WTC11 (cell line): Measurements from ENCODE around the gene ATP6V1F. TPM values are rescaled to one million over a fixed set of nuclear protein-coding genes. Genes with fewer than 3 reads are reported as not detected.

ENCODE experiments used
- ATAC-seq: fragments of 200-7000 bp; cut with Tn5 transposase; 2 replicates; pipeline ENCODE4 v1.10.0; 2021; ENCODE audit warnings: mild to moderate bottlenecking, moderate library complexity
- CTCF ChIA-PET: fragments of 300-600 bp; sonication (Branson Sonifier 250); formaldehyde crosslinking; loops from one replicate; lab custom pipeline; 2021; ENCODE audit warnings: antibody characterized with exemption; lab: Charles Lee
- POLR2A ChIA-PET: fragments of 350-600 bp; sonication (Branson Sonifier 250); formaldehyde crosslinking; loops from one replicate; lab custom pipeline; 2021; ENCODE audit warnings: antibody characterized with exemption; lab: Charles Lee
- DNase-seq: peaks from one replicate; pipeline ENCODE4 v3.0.0; 2021; ENCODE audit warnings: low spot score
- H3K27ac Mint-ChIP-seq: 2 replicates; pipeline ENCODE4 v1.8.0; 2021; ENCODE audit warnings: mixed read lengths
- H3K27me3 Mint-ChIP-seq: 2 replicates; pipeline ENCODE4 v1.8.0; 2021; ENCODE audit warnings: low read depth, mild to moderate bottlenecking, moderate library complexity, mixed read lengths
- H3K36me3 Mint-ChIP-seq: 2 replicates; pipeline ENCODE4 v1.8.0; 2021; ENCODE audit warnings: mixed read lengths
- H3K4me1 Mint-ChIP-seq: 2 replicates; pipeline ENCODE4 v1.8.0; 2022; ENCODE audit warnings: mixed read lengths
- H3K4me3 Mint-ChIP-seq: 2 replicates; pipeline ENCODE4 v1.8.0; 2021; ENCODE audit warnings: mild to moderate bottlenecking, moderate library complexity, mixed read lengths
- H3K9me3 Mint-ChIP-seq: 2 replicates; pipeline ENCODE4 v1.8.0; 2021; ENCODE audit warnings: mixed read lengths
- CREM ChIP-seq: sonication (generic); formaldehyde crosslinking; IDR thresholded peaks from 2 replicates; pipeline ENCODE4 v1.8.1; 2022; ENCODE audit warnings: mild to moderate bottlenecking, missing genetic modification reagents, moderate library complexity
- ETV6 ChIP-seq: sonication (generic); formaldehyde crosslinking; IDR thresholded peaks from 2 replicates; pipeline ENCODE4 v1.8.1; 2022; ENCODE audit warnings: mild to moderate bottlenecking, missing genetic modification reagents
- FOXP1 ChIP-seq: sonication (generic); formaldehyde crosslinking; IDR thresholded peaks from 2 replicates; pipeline ENCODE4 v1.8.0; 2022; ENCODE audit warnings: missing genetic modification reagents, mild to moderate bottlenecking, moderate library complexity, borderline replicate concordance
- JAZF1 ChIP-seq: fragments of 250-450 bp; sonication (Bioruptor Pico); IDR thresholded peaks from 2 replicates; pipeline ENCODE4 v1.9.0; 2021; ENCODE audit warnings: moderate library complexity, mild to moderate bottlenecking, inconsistent platforms
- NR3C1 ChIP-seq: sonication (generic); formaldehyde crosslinking; conservative IDR thresholded peaks from 2 replicates; pipeline ENCODE4 v1.8.1; 2023; ENCODE audit warnings: low read depth, mild to moderate bottlenecking, missing genetic modification reagents
- PRRX2 ChIP-seq: fragments of 250-450 bp; sonication (Bioruptor Pico); IDR thresholded peaks from 2 replicates; pipeline ENCODE4 v1.8.0; 2021; ENCODE audit warnings: mild to moderate bottlenecking
- RORB ChIP-seq: fragments of 250-450 bp; sonication (Bioruptor Pico); IDR thresholded peaks from 2 replicates; pipeline ENCODE4 v1.9.0; 2021; ENCODE audit warnings: mild to moderate bottlenecking
- ZNF219 ChIP-seq: sonication (generic); formaldehyde crosslinking; IDR thresholded peaks from 2 replicates; pipeline ENCODE4 v1.8.0; 2023; ENCODE audit warnings: missing genetic modification reagents, mild to moderate bottlenecking, borderline replicate concordance
- ZNF423 ChIP-seq: fragments of 250-450 bp; sonication (Bioruptor Pico); IDR thresholded peaks from 2 replicates; pipeline ENCODE4 v2.1.2; 2022; ENCODE audit warnings: mild to moderate bottlenecking, moderate library complexity
- ZNF671 ChIP-seq: fragments of 250-450 bp; sonication (Bioruptor Pico); IDR thresholded peaks from 2 replicates; pipeline ENCODE4 v1.8.0; 2021; ENCODE audit warnings: mild to moderate bottlenecking
- total RNA-seq: library from RNA; stranded (reverse); gene quantifications from 3 replicates; pipeline ENCODE4 v1.2.3, GENCODE V29; 2021
- TF ChIP-seq, protein P1 (sequence below): sonication (generic); formaldehyde crosslinking; IDR thresholded peaks from 2 replicates; pipeline ENCODE4 v1.8.1; 2022; ENCODE audit warnings: mild to moderate bottlenecking, missing genetic modification reagents, moderate library complexity, borderline replicate concordance
- TF ChIP-seq, protein P2 (sequence below): sonication (generic); formaldehyde crosslinking; IDR thresholded peaks from 2 replicates; pipeline ENCODE4 v1.8.1; 2023; ENCODE audit warnings: mild to moderate bottlenecking, missing genetic modification reagents, borderline replicate concordance
- TF ChIP-seq, protein P3 (sequence below): fragments of 200-600 bp; IDR thresholded peaks from 2 replicates; pipeline ENCODE4 v1.8.0; 2022; ENCODE audit warnings: antibody characterized with exemption
- TF ChIP-seq, protein P4 (sequence below): sonication (generic); formaldehyde crosslinking; IDR thresholded peaks from 2 replicates; pipeline ENCODE4 v1.8.1; 2023; ENCODE audit warnings: mild to moderate bottlenecking, moderate library complexity, missing genetic modification reagents
- TF ChIP-seq, protein P5 (sequence below): sonication (generic); formaldehyde crosslinking; IDR thresholded peaks from 2 replicates; pipeline ENCODE4 v1.8.0; 2022; ENCODE audit warnings: mild to moderate bottlenecking, missing genetic modification reagents
- TF ChIP-seq, protein P6 (sequence below): fragments of 250-450 bp; sonication (Bioruptor Pico); conservative IDR thresholded peaks from 2 replicates; pipeline ENCODE4 v1.9.0; 2021; ENCODE audit warnings: mild to moderate bottlenecking

ATP6V1F gene
- total RNA-seq, 1 experiment from 2014 or later, result 117 TPM

DNA sequence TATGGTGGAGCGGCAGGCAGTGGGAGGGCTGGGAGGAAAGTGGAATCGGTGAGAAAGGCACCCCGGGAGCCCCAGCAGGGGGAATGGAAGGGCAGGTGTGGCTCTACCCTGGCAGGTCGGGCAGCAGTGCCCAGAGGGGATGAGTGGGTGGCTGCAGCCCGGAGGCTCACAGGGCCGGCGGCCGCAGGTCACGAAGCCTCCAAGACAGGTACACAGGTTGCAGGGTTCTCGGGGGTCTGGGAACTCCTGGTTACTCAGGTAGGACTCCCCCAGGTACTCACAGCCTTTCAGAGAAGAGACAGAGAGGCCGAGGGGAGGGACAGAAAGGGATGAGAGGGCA lies 26.1 kb downstream of the ATP6V1F start:
- CTCF ChIA-PET, result interaction anchor here (0.5 to 1.5 kb wide), 4 partner anchors 56 to 719 kb away, joined by 3 to 6 read pairs (median 4); no protein-coding TSS in a partner anchor

DNA sequence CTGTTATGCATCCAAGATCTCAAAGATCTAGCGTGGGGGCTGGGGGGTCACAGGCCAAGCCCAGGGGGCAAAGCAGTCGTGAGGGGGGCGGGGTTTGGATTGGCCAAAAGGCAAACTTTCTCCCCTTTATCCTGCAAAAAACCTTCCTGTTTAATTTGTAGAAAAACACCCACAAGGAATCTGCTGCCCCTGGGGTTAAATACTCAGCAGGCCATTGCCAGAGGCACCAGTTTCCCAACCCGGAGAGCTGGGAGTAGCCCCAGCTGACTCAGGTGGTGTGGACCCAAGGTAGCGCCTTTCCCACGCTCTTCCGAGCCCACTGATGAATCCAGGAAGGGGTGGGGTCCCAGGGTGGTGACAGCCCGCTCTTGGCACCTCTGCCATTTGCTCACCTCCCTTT lies 26.5 kb downstream of the ATP6V1F start:
- H3K9me3 Mint-ChIP-seq, result no peaks in the 10 kb centered on the region
- CTCF ChIA-PET, result interaction anchor here (0.5 to 1.5 kb wide), 4 partner anchors 56 to 719 kb away, joined by 3 to 6 read pairs (median 4); no protein-coding TSS in a partner anchor
- H3K27ac Mint-ChIP-seq, result no peak overlapping the region
- H3K27me3 Mint-ChIP-seq, result peaks cover 7% of the 10 kb centered on the region; the same call in 1 of the 2 replicates
- no peaks in the 10 kb centered on the region for H3K36me3 Mint-ChIP-seq
- ATAC-seq, result no peak
- H3K4me1 Mint-ChIP-seq, result peaks cover 5% of the 10 kb centered on the region; the same call in 1 of the 2 replicates
- TF ChIP-seq ZNF219 (CRISPR knock-in tag), result no peak
- TF ChIP-seq, protein P1, sequence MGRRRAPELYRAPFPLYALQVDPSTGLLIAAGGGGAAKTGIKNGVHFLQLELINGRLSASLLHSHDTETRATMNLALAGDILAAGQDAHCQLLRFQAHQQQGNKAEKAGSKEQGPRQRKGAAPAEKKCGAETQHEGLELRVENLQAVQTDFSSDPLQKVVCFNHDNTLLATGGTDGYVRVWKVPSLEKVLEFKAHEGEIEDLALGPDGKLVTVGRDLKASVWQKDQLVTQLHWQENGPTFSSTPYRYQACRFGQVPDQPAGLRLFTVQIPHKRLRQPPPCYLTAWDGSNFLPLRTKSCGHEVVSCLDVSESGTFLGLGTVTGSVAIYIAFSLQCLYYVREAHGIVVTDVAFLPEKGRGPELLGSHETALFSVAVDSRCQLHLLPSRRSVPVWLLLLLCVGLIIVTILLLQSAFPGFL (CRISPR knock-in tag), result no peak
- TF ChIP-seq, protein P2, sequence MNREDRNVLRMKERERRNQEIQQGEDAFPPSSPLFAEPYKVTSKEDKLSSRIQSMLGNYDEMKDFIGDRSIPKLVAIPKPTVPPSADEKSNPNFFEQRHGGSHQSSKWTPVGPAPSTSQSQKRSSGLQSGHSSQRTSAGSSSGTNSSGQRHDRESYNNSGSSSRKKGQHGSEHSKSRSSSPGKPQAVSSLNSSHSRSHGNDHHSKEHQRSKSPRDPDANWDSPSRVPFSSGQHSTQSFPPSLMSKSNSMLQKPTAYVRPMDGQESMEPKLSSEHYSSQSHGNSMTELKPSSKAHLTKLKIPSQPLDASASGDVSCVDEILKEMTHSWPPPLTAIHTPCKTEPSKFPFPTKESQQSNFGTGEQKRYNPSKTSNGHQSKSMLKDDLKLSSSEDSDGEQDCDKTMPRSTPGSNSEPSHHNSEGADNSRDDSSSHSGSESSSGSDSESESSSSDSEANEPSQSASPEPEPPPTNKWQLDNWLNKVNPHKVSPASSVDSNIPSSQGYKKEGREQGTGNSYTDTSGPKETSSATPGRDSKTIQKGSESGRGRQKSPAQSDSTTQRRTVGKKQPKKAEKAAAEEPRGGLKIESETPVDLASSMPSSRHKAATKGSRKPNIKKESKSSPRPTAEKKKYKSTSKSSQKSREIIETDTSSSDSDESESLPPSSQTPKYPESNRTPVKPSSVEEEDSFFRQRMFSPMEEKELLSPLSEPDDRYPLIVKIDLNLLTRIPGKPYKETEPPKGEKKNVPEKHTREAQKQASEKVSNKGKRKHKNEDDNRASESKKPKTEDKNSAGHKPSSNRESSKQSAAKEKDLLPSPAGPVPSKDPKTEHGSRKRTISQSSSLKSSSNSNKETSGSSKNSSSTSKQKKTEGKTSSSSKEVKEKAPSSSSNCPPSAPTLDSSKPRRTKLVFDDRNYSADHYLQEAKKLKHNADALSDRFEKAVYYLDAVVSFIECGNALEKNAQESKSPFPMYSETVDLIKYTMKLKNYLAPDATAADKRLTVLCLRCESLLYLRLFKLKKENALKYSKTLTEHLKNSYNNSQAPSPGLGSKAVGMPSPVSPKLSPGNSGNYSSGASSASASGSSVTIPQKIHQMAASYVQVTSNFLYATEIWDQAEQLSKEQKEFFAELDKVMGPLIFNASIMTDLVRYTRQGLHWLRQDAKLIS, result no peak
- TF ChIP-seq, protein P3, sequence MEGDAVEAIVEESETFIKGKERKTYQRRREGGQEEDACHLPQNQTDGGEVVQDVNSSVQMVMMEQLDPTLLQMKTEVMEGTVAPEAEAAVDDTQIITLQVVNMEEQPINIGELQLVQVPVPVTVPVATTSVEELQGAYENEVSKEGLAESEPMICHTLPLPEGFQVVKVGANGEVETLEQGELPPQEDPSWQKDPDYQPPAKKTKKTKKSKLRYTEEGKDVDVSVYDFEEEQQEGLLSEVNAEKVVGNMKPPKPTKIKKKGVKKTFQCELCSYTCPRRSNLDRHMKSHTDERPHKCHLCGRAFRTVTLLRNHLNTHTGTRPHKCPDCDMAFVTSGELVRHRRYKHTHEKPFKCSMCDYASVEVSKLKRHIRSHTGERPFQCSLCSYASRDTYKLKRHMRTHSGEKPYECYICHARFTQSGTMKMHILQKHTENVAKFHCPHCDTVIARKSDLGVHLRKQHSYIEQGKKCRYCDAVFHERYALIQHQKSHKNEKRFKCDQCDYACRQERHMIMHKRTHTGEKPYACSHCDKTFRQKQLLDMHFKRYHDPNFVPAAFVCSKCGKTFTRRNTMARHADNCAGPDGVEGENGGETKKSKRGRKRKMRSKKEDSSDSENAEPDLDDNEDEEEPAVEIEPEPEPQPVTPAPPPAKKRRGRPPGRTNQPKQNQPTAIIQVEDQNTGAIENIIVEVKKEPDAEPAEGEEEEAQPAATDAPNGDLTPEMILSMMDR, result no peak
- no peak for TF ChIP-seq RORB (CRISPR knock-in tag)
- TF ChIP-seq JAZF1 (CRISPR knock-in tag), result no peak
- TF ChIP-seq PRRX2 (CRISPR knock-in tag), result no peak
- TF ChIP-seq FOXP1 (CRISPR knock-in tag), result no peak
- TF ChIP-seq NR3C1 (CRISPR knock-in tag), result no peak
- POLR2A ChIA-PET, result interaction anchor here (0.7 to 1.0 kb wide), 2 partner anchors 52 to 58 kb away, joined by 3 read pairs; no protein-coding TSS in a partner anchor
- DNase-seq, result no peak
- H3K4me3 Mint-ChIP-seq, result no peak overlapping the region

More for the DNA sequence above, 26.1 kb downstream of the ATP6V1F start:
- no peak overlapping the region for H3K4me3 Mint-ChIP-seq
- peak; percentile 2; the same call in 1 of the 2 replicates for ATAC-seq
- TF ChIP-seq ZNF671 (CRISPR knock-in tag) (no peak), ZNF423 (CRISPR knock-in tag) (peak; percentile 57; the same call in 1 of the 2 replicates)
- TF ChIP-seq, all 79 proteins: peak for 1
- DNase-seq, result no peak
- Mint-ChIP-seq H3K9me3 (no peaks in the 10 kb centered on the region), H3K4me1 (peaks cover 5% of the 10 kb centered on the region; the same call in 1 of the 2 replicates), H3K27me3 (peaks cover 7% of the 10 kb centered on the region; the same call in 1 of the 2 replicates), H3K27ac (no peak overlapping the region), H3K36me3 (no peaks in the 10 kb centered on the region)
- POLR2A ChIA-PET, result interaction anchor here (1.0 kb wide), 1 partner anchor 57 kb away, joined by 3 read pairs; no protein-coding TSS in a partner anchor

DNA sequence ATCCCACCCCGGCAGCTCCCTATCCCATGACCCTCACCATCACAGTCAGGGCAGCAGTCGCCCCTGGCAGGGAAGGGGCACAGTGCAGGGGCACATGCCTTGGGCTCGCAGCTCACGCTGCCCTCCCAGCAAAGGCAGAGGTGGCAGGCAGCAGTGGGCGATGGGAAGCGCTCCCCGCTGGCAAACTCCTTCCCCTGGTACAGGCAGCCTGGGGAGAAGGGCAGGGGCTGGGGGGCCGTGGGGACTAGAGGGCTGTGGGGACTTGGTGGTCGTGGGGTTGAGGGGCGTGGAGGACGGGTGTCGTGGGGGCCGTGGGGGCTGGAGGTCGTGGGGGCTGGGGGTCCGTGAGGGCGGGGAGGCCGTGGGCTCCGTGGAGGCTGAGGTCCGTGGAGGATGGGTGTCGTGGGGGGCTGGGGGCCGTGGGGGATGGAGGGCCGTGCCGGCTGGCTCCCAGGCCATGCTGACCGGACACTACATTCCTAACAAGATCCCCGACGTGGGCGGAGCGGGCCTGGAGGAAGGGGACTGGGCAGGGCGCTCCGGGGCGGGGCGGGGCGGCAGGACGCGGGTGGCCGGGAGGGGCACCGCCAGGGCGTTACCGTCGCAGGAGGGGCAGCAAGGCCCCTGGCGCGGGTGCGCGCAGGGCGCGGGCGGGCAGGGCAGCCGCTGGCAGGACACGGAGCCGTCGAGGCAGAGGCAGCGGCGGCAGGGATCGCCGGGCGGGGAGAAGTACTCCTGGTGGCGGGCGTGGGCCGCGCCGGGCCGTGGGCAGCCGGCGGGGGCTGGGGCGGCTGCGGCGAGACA lies 27.9 kb downstream of the ATP6V1F start:
- no peak overlapping the region for H3K27ac Mint-ChIP-seq
- H3K27me3 Mint-ChIP-seq, result peaks cover 7% of the 10 kb centered on the region; the same call in 1 of the 2 replicates
- DNase-seq (peak; percentile 52), ATAC-seq (peak; percentile 23)
- ChIA-PET CTCF (interaction anchor here (1.4 to 1.5 kb wide), 2 partner anchors 56 to 717 kb away, joined by 3 to 6 read pairs; no protein-coding TSS in a partner anchor), POLR2A (no interaction called here)
- no peaks in the 10 kb centered on the region for H3K9me3 Mint-ChIP-seq
- peaks cover 3% of the 10 kb centered on the region; the same call in 1 of the 2 replicates for H3K4me1 Mint-ChIP-seq
- H3K36me3 Mint-ChIP-seq, result no peaks in the 10 kb centered on the region
- peak overlapping the region; percentile 50 for H3K4me3 Mint-ChIP-seq
- TF ChIP-seq CREM (CRISPR knock-in tag) (no peak), ZNF219 (CRISPR knock-in tag) (no peak), FOXP1 (CRISPR knock-in tag) (no peak), RORB (CRISPR knock-in tag) (no peak), ZNF423 (CRISPR knock-in tag) (no peak), ETV6 (CRISPR knock-in tag) (no peak)
- TF ChIP-seq, protein P4, sequence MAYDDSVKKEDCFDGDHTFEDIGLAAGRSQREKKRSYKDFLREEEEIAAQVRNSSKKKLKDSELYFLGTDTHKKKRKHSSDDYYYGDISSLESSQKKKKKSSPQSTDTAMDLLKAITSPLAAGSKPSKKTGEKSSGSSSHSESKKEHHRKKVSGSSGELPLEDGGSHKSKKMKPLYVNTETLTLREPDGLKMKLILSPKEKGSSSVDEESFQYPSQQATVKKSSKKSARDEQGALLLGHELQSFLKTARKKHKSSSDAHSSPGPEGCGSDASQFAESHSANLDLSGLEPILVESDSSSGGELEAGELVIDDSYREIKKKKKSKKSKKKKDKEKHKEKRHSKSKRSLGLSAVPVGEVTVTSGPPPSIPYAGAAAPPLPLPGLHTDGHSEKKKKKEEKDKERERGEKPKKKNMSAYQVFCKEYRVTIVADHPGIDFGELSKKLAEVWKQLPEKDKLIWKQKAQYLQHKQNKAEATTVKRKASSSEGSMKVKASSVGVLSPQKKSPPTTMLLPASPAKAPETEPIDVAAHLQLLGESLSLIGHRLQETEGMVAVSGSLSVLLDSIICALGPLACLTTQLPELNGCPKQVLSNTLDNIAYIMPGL, result no peak
- TF ChIP-seq, protein P5, sequence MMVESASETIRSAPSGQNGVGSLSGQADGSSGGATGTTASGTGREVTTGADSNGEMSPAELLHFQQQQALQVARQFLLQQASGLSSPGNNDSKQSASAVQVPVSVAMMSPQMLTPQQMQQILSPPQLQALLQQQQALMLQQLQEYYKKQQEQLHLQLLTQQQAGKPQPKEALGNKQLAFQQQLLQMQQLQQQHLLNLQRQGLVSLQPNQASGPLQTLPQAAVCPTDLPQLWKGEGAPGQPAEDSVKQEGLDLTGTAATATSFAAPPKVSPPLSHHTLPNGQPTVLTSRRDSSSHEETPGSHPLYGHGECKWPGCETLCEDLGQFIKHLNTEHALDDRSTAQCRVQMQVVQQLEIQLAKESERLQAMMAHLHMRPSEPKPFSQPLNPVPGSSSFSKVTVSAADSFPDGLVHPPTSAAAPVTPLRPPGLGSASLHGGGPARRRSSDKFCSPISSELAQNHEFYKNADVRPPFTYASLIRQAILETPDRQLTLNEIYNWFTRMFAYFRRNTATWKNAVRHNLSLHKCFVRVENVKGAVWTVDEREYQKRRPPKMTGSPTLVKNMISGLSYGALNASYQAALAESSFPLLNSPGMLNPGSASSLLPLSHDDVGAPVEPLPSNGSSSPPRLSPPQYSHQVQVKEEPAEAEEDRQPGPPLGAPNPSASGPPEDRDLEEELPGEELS (CRISPR knock-in tag), result no peak
- TF ChIP-seq, protein P6, sequence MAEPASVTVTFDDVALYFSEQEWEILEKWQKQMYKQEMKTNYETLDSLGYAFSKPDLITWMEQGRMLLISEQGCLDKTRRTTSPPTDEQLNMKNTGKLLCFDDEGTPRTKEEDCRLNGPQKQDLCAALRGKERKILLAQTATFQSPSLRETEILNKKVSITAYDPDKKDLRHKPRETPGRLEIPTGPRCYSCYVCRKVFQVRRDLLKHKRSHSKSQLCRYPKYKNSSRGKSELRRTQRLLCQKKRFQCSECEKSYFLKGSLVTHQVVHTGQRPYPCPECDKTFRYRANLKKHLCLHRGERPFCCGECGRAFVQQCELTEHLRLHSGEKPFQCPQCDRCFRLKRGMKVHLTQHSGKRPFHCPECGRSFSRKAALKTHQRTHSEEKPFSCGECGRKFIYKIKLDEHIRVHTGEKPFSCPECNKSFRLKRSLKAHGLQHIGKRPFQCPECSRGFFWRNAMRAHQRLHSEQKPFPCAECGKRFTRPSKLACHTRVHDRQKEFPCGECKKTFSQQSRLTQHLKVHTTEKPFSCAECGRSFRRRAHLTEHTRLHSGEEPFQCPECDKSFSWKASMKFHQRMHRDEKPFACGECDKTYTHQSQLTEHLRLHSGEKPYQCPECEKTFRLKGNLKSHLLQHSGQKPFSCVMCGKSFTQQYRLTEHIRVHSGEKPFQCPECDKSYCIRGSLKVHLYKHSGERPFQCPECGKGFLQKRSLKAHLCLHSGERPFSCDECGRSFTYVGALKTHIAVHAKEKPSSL (CRISPR knock-in tag), result no peak
